ENCODE data around the gene TNFRSF1A. TPM values are rescaled to one million over a fixed set of nuclear protein-coding genes. Genes with fewer than 3 reads are reported as not detected.
A peak's percentile ranks its signal among the peaks of the same experiment; 100 is the strongest.

The TNFRSF1A gene
- total and polyA plus RNA-seq, 9 of the 15 experiments (the other 6 are each of a cell fraction or from before 2014, with no cell fraction given) = 0.76 to 43.5 (median 30.0) TPM

DNA sequence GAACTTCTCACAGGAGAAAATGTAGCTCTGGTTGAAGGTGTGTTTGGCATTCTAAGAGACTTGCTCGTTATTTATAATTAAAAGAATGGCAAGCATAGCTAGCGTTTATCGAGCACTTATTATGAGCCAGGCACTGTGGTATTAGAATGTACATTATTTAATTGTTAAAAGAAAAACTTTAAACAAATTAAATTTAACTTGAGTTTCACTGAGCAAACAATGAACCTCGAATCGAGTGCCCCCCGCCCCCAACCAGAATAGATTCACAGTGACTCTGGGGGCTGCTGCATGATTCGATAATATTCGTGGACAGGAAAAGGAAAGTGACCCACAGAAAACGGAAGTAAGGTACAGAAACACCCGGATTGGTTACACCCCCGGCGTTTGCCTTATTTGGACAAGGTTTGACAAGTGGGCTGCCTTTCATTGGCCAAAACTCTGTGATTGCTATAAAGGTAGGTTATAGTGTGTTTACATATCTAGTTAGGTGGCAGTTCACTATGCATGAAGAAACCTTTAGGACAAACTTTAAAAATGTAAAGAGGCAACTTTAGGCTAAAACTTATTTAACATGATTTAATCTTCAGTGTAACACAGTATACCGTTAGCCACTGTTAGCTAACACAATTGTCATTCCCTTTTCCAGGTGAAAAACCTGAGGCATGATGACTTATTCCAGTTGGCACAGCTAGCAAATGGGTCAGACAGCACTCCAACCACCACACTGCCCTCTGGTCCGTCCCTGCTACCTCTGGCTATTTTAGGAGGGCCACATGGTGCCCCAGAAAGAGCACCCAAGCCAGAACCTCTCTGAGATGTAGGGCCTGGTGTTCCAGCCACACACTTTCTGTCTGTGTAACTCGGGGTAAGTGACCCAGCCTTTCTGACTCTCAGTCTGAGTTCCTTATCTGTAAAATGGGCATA is 26.4 kb upstream of the TNFRSF1A start (continued):
- TF ChIP-seq KAT8 (IDR thresholded peaks at IDR 0.05; ENCODE audit: low read depth) = no peak
- TF ChIP-seq MEF2D (tag; conservative IDR thresholded peaks at IDR 0.05; ENCODE audit: low read depth) = no peak
- TF ChIP-seq NR3C1 (CRISPR knock-in tag; IDR thresholded peaks at IDR 0.05) = no peak
- TF ChIP-seq ZSCAN32 (CRISPR knock-in tag; IDR thresholded peaks at IDR 0.05) = no peak
- peak; percentile 85 to 99 for TF ChIP-seq SRF (CRISPR knock-in tag; IDR thresholded peaks at IDR 0.05)
- TF ChIP-seq GABPA (tag; conservative IDR thresholded peaks at IDR 0.05; ENCODE audit: low read depth) = peak; percentile 63
- TF ChIP-seq, protein P1, sequence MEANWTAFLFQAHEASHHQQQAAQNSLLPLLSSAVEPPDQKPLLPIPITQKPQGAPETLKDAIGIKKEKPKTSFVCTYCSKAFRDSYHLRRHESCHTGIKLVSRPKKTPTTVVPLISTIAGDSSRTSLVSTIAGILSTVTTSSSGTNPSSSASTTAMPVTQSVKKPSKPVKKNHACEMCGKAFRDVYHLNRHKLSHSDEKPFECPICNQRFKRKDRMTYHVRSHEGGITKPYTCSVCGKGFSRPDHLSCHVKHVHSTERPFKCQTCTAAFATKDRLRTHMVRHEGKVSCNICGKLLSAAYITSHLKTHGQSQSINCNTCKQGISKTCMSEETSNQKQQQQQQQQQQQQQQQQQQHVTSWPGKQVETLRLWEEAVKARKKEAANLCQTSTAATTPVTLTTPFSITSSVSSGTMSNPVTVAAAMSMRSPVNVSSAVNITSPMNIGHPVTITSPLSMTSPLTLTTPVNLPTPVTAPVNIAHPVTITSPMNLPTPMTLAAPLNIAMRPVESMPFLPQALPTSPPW (CRISPR knock-in tag; IDR thresholded peaks at IDR 0.05) = peak; percentile 36; the same call in 1 of the 2 replicates
- peak in 1 of 2 experiments; percentile 71; a peak in 1 of 4 replicates for TF ChIP-seq ETV6 (IDR thresholded peaks at IDR 0.05; ENCODE audit: borderline replicate concordance in 1 of 2, low read depth in 2 of 2, low read length in 1 of 2)
- TF ChIP-seq ETV6 (CRISPR knock-in tag; IDR thresholded peaks at IDR 0.05; ENCODE audit: borderline replicate concordance) = no peak
- TF ChIP-seq ZNF232 (CRISPR knock-in tag; IDR thresholded peaks at IDR 0.05) = no peak
- TF ChIP-seq MEIS2 (IDR thresholded peaks at IDR 0.05; ENCODE audit: partially characterized antibody) = no peak
- TF ChIP-seq NCOR1 (IDR thresholded peaks at IDR 0.05) = no peak
- peak in 1 of 2 experiments; percentile 39; a peak in 2 of 4 replicates for TF ChIP-seq FOXK2 (conservative IDR thresholded peaks at IDR 0.05 in 1 of 2, IDR thresholded peaks at IDR 0.05 in 1 of 2; ENCODE audit: low read depth in 2 of 2)
- peak; percentile 75 for TF ChIP-seq FOXM1 (IDR thresholded peaks at IDR 0.05; ENCODE audit: low read depth)
- TF ChIP-seq FOXM1 (CRISPR knock-in tag; IDR thresholded peaks at IDR 0.05; ENCODE audit: low read depth) = no peak
- peak; percentile 94 for TF ChIP-seq ZNF766 (CRISPR knock-in tag; conservative IDR thresholded peaks at IDR 0.05)
- TF ChIP-seq POU5F1 (IDR thresholded peaks at IDR 0.05; ENCODE audit: borderline replicate concordance, low read depth, low read length, partially characterized antibody) = no peak
- TF ChIP-seq PCBP1 (IDR thresholded peaks at IDR 0.05; ENCODE audit: low read depth, low read length, poor library complexity, severe bottlenecking) = no peak
- no peak for TF ChIP-seq GATA2 (CRISPR knock-in tag; IDR thresholded peaks at IDR 0.05)
- TF ChIP-seq, protein P2, sequence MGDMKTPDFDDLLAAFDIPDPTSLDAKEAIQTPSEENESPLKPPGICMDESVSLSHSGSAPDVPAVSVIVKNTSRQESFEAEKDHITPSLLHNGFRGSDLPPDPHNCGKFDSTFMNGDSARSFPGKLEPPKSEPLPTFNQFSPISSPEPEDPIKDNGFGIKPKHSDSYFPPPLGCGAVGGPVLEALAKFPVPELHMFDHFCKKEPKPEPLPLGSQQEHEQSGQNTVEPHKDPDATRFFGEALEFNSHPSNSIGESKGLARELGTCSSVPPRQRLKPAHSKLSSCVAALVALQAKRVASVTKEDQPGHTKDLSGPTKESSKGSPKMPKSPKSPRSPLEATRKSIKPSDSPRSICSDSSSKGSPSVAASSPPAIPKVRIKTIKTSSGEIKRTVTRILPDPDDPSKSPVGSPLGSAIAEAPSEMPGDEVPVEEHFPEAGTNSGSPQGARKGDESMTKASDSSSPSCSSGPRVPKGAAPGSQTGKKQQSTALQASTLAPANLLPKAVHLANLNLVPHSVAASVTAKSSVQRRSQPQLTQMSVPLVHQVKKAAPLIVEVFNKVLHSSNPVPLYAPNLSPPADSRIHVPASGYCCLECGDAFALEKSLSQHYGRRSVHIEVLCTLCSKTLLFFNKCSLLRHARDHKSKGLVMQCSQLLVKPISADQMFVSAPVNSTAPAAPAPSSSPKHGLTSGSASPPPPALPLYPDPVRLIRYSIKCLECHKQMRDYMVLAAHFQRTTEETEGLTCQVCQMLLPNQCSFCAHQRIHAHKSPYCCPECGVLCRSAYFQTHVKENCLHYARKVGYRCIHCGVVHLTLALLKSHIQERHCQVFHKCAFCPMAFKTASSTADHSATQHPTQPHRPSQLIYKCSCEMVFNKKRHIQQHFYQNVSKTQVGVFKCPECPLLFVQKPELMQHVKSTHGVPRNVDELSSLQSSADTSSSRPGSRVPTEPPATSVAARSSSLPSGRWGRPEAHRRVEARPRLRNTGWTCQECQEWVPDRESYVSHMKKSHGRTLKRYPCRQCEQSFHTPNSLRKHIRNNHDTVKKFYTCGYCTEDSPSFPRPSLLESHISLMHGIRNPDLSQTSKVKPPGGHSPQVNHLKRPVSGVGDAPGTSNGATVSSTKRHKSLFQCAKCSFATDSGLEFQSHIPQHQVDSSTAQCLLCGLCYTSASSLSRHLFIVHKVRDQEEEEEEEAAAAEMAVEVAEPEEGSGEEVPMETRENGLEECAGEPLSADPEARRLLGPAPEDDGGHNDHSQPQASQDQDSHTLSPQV (IDR thresholded peaks at IDR 0.05) = 0 out of 2 replicates have a peak, but pooled peaks have one; percentile 35

Data from K562 (cell line).